Epithelial cell of esophagus (primary cell): ENCODE measurements around the gene GOLGA6L25.
"Not testable (repeated sequence)": the region's sequence is repeated elsewhere in the genome, so short reads cannot be mapped to it uniquely, and the experiment has no call there.

Experiments used
- DNase-seq: peaks from one replicate; pipeline ENCODE4 v3.0.0; 2010; ENCODE audit warnings: low read depth
- H3K4me3 ChIP-seq: 2 replicates; pipeline ENCODE4 v1.5.1; 2011; ENCODE audit warnings: mild to moderate bottlenecking, low read length, control low read depth

GOLGA6L25 gene, protein sequence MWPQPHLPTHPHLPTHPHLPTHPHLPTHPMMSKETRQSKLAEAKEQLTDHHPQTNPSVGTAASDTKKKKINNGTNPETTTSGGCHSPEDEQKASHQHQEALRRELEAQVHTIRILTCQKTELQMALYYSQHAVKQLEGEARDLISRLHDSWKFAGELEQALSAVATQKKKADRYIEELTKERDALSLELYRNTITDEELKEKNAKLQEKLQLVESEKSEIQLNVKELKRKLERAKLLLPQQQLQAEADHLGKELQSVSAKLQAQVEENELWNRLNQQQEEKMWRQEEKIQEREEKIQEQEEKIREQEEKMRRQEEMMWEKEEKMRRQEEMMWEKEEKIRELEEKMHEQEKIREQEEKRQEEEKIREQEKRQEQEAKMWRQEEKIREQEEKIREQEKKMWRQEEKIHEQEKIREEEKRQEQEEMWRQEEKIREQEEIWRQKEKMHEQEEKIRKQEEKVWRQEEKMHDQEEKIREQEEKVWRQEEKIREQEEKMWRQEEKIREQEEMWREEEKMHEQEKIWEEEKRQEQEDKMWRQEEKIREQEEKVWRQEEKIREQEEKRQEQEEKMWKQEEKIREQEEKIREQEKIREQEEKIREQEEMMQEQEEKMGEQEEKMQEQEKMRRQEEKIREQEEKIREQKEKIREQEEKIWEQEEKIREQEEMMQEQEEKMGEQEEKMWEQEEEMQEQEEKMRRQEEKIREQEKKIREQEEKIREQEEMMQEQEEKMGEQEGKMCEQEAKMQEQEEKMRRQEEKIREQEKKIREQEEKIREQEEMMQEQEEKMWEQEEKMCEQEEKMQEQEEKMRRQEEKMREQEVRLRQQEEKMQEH

DNA sequence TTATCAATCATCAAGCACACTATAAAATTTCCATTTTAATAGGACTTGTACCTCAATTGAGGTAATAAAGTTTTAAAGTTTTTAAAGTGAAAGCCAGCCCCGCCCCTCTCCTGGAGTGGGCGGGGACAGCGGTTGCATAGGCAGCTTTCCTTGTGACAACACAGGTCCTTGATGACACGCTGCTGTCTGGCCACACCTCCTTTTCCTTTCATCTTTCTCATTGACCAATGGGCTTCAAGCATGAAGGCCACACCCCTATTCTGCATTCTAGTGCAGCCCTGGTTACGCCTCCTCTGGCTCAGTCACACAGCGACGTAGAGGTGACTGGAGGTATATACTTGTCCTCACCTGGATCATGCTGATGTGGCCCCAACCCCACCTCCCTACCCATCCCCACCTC lies at the start of gene GOLGA6L25:
TSS of gene GOLGA6L25 (plus strand) at position 301 of the 400 bp plus-strand sequence. CDS start at position 362, 61 bp downstream.
- DNase-seq, H3K4me3 ChIP-seq: not testable (repeated sequence)

DNA sequence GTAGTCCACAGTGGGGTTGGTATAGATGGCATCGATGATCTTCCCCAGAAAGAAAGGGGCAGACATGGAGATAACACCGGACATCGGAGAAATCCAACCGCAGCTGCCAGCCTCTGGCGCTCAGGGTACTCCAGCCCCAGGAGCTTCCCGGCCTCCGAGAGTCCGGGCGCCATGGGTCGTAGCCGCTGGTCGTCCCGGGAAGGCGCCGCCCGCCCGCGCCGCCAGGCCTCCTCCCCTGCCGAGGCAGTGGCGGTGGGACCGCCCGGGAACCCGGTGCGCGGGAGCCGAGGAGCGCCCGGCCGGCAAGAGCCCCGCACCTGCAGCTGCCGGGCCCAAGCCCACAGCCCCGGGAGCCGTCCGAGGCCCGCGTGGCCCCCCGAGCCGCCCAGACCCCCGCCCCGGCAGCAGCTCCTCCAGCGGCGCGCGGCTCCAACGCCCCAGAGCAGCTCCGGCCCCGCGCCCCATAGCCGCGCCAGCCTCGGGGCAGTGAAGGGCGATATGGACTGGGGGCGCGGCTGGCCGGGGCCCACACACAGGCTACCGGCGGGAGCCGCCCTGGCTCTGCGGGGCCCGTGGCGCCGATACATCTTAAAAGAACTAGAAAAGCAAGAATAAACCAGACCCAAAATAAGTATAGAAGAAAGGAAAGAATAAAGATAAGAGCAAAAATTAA lies 45.0 kb upstream of the GOLGA6L25 start:
- DNase-seq, H3K4me3 ChIP-seq: not testable (repeated sequence)

DNA sequence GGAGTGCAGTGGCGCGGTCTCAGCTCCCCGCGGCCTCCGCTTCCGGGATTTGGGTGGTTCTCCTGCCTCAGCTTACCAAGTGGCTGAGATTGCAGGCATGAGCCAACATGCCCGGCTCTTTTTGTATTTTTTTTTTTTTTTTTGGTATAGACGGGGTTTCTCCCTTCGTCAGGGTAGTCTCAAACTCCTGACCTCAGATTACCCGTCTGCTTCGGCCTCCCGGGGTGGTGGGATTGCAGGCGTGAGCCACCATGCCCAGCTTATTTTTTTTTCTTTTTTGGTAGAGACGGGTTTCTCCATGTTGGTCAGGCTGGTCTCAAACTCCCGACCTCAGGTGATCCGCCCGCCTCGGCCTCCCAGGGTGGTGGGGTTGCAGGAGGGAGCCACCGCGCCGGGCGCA lies 39.2 kb upstream of the GOLGA6L25 start:
- H3K4me3 ChIP-seq, DNase-seq: not testable (repeated sequence)

DNA sequence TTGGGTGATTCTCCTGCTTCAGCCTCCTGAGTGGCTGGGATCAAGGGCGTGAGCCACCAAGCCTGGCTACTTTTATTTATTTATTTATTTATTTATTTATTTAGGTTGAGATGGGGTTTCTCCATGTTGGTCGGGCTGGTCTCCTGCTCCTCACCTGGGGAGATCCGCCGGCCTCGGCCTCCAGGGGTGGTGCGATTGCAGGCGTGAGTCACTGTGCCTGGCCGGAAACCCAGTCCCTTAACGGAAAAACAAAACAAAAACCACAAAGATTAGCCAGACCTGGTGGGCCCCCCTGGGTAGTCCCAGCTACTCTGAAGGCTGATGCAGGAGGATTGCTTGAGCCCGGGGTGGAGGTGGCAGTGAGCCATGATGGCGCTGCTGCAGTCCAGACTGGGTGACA lies 38.2 kb upstream of the GOLGA6L25 start:
- DNase-seq, H3K4me3 ChIP-seq: not testable (repeated sequence)

DNA sequence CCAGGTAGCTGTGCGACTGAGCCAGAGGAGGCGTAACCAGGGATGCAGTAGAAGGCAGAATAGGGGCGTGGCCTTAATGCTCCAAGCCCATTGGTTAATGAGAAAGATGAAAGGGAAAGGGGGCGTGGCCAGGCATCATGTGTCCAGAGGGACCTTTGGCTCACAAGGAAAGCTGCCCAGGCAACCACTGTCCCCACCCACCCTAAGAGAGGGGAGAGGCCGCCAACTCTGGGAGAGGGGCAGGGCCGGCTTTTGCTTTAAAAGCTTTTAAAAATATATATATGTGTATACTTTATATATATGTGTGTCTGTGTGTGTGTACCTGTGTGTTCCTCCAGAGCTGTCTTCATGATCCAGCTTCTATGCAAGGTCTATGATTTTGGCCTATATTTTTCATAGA lies 20.4 kb upstream of the GOLGA6L25 start, which contains the start of gene GOLGA8G:
TSS of gene GOLGA8G (minus strand) at position 18 of the 400 bp plus-strand sequence. CDS start 62 bp downstream, outside the sequence.
- not testable (repeated sequence) for DNase-seq, H3K4me3 ChIP-seq

DNA sequence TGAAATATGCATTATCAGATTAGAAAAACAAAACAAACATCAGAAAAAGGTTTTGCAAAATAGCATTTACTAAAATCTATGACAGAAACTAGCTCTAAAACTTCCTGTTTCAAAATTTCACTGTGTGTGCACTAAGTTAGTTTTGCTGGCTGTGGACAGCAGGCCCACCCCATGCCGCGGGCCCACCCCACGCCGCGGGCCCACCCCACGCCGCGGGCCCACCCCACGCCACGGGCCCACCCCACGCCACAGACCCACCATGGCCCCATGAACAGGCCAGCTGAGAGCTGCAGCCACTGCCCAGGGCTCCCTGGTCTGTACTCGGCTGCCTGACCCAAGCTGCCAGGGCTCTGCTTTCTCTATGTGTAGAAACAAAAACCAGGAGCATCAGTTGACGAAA lies 20.0 kb downstream of the GOLGA6L25 start:
- not testable (repeated sequence) for H3K4me3 ChIP-seq, DNase-seq

DNA sequence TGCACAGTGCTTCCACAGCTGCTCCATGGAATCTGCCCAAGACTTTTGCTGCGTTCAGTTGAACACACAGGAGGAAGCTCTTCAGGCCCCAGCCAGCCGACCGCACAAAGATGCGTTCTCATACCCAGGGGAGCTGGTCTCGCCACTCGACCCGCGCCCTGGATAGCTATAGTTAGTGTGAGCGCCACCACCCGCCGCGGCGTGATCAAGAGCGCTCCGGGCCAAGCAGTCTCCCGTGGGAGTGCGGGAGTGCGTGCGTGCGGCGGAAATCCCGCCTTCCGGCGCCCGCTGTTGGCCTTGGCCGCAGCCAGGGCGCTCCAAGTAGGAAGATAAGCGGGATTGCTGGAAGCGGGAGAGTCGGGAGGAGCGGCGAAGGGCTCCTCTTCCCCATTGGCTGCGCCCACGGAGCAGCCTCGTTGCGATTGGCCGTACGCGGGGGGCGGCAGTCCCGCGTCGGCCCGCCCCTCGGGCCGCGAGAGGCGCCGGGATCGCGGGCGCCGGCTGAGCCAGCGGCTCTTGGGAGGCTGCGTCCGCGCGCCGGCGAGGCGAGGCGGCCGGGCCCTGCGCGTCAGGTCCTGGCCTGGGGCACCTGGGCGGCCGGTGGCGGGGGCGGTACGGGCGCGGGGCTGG lies 35.7 kb downstream of the GOLGA6L25 start:
- not testable (repeated sequence) for DNase-seq, H3K4me3 ChIP-seq

DNA sequence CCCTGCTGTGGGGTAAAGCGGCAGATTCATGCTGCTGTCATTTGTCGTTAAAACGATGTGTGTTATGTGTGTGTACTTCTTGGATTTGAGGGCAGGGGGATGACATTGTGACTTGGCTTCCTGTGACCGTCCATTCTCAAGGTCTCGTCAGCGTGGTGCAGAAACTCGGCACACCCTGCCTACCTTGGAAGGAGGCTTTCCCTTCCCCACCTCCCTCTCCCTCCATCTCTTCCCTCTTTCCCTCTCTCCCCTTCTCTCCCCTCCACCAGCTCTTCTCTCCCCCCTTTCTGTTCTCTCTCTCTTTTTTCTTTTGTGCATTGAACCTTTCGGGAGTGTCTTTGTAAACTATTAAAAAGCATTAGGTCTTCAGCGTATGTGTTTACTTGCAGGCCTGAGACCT lies 36.4 kb downstream of the GOLGA6L25 start:
- peak overlapping the region; percentile 39 for H3K4me3 ChIP-seq
- not testable (repeated sequence) for DNase-seq

DNA sequence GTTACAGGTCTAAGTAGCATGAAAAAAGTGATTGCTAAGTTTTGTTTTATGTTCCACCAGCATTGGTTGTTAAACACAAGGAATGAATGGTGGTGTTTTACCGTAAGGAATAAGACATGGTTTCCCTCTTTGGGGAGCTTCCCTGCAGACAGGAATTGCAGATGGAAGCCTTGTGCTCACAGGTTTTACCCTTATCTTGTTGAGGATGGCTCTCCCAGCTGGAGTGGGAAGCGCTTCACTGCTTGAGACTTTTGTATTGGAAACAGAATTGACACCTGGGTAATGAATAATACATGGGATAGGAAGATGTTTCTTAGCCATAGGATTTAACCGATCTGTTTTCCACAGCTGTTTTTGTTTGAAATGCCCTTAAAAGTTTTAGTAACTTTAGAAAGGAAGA lies 39.0 kb downstream of the GOLGA6L25 start:
- not testable (repeated sequence) for H3K4me3 ChIP-seq, DNase-seq

DNA sequence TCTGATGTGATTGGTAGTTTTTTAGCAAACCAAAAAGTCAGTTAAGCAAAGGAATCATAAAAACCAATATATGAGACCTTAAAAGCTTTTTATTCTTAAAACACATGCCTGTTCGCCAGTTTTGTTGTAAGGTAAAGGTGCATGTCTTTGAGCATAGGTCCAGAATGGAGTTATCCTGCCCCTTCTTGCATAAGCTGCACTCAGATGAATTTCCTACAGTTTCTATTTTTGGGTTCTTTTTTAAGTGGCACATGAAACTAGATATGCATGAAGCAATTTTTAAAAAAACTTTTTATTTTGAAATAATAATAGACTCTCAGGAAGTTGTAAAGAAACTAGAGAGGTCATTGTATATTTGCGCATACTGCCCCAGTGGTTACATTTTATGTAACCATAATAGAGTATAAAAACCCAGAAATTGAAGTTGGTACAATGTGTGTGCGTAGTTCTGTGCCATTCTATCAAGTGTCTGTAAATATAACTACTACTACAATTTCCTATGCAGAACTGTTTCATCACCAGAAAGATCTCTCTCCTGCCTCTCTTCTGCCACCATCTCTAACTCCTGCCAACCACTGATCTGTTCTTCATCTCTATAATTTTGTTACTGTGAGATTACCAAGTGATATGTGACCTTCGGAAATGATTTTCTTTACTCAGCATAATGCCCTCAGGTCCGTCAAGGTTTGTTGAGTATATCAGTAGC lies 40.2 kb downstream of the GOLGA6L25 start:
- not testable (repeated sequence) for DNase-seq

DNA sequence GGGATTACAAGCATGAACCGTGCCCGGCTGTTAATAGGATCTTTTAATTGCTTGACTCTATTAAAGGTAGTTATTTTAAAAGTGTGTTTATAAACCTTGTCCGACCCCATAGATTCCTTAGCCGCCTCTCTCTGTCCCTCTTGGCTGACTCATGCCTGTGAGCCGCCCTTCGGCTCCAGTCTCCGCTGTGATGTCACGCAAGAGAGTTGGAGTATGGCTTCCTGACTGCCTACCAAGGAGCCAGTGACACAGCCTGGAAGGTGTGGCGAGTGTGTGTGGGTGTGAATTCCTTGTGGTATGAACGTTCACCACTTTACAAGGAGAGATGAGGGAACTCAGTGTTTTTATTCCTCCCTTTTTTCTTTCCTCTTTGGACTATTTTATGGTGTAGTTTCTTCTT lies 44.1 kb downstream of the GOLGA6L25 start:
- H3K4me3 ChIP-seq, DNase-seq: not testable (repeated sequence)

More for the DNA sequence above, 40.2 kb downstream of the GOLGA6L25 start:
- H3K4me3 ChIP-seq: not testable (repeated sequence)

DNA sequence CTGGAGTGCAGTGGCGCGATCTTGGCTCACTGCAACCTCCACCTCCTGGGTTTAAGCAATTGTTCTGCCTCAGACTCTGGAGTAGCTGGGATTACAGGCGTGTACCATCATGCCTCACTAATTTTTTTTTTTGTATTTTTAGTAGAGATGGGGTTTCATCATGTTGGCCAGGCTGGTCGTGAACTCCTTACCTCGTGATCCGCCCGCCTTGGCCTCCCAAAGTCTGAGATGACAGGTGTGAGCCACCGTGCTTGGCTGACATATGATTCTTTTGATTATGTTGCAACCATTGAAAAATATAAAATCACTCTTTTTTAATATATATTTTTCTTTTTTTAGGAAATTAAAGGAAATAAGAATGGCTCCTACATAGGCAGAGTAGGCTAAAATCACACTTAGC lies 44.8 kb downstream of the GOLGA6L25 start:
- H3K4me3 ChIP-seq, DNase-seq: not testable (repeated sequence)

DNA sequence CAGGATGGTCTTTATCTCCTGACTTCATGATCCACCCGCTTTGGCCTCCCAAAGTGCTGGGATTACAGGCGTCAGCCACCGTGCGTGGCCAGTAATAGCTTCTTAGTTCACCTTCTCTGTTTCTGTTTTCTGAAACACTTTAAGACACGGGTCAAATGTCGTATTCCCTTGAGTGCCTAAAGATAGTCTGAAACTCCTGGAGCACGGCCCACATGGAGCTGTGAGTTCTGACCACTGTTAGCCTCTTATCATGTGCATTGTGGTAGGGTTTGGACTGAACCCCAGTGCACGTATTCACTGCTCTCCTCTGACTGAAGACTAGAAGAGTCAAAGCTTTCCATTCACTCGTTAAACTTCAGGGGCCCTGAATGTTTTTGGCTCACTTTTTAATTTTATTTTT lies 48.8 kb downstream of the GOLGA6L25 start:
- not testable (repeated sequence) for DNase-seq, H3K4me3 ChIP-seq
